ENCODE results near the gene KLHL22. TPM values are rescaled to one million over a fixed set of nuclear protein-coding genes. Genes with fewer than 3 reads are reported as not detected.

The KLHL22 gene, protein sequence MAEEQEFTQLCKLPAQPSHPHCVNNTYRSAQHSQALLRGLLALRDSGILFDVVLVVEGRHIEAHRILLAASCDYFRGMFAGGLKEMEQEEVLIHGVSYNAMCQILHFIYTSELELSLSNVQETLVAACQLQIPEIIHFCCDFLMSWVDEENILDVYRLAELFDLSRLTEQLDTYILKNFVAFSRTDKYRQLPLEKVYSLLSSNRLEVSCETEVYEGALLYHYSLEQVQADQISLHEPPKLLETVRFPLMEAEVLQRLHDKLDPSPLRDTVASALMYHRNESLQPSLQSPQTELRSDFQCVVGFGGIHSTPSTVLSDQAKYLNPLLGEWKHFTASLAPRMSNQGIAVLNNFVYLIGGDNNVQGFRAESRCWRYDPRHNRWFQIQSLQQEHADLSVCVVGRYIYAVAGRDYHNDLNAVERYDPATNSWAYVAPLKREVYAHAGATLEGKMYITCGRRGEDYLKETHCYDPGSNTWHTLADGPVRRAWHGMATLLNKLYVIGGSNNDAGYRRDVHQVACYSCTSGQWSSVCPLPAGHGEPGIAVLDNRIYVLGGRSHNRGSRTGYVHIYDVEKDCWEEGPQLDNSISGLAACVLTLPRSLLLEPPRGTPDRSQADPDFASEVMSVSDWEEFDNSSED
- total RNA-seq (2014; rRNA removed; shearing (Covaris generic)), result 7.3 and 12.3 TPM in 2 replicates

DNA sequence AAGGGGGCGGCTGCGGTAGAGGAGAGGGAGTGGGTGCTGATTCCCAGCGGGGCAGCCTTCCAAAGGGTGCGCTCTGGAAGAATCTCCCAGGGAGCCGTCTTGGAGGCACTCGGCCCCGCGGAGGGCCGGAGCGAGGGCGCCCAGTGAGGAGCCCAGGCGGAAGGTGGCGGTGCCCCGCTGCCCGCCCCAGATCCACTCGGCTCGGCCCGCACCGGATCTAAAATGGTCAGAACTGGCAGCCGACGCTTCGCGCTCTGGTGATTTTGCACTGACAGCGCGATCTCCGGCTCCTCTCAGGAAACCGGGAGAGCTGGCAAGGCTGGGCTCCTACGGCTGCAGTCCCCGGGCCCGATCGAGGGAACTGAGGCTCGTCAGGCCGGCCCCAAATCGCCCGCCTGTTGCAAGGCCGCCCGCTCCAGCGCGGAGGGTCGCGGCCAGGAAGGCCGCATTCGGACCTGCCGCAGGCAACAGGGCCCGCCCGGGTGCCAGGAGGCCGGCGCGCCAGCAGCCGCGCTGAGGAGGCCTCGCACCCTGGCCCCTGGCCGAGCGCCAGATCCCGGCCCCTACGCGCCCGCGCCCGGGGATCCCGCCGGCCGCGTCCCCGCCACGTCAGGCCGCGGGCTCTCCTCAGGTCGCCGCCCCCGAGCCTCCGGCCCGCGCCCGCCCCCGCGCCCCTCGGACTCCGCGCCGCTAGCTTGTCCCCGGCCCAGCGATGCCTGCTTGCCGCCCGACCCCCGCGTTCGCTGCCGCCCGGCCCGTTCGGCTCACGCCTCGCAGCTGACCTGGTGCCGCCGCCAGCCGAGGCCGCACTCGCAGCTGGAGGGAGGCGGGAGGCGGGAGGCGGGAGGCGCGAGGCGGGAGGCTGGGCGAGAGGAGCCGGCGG, at the start of gene KLHL22:
KLHL22 (minus strand) TSS at position 818 of the 883 bp plus-strand sequence. CDS start 6,584 bp downstream, outside the sequence.

DNA sequence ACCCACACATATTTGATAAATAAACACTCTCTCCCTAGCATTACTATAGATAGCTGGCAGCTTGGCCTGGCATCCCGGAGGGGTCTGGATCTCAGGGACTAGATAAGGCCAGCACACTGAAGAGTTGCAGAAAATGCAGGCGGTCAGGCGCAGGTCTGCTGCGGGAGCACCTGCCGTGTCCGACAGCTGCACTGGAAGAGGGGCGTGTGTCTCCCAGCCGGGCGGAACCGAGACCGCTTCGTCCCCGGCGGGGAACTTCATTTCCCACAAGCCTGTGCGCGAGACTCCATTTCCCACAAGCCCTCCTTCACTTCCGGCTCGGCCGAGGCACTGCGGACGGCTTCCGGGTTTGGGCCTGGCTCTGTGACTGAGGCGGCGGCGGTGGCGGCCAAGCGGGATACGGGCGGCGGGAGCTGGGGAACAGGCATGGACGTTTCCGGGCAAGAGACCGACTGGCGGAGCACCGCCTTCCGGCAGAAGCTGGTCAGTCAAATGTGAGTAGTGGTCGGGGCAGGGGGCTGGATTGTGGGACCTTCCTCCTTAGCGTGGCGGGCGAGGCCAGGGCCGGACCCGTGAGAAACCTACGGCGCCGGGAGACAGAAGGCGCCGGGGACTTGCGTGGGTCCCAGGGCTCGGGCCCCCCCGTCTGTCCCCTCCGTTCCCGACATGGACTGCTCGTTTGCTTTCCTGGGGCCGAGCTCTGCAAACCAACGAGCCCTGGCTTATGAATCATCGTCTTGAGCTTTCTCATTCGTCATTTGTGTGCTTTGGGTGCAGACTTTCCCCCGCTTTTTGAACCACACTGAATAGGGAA, 11.9 kb upstream of the KLHL22 start, which contains the start of gene MED15:
MED15 (plus strand) TSS at position 358 of the 814 bp plus-strand sequence; CDS start at position 427, 69 bp downstream.

DNA sequence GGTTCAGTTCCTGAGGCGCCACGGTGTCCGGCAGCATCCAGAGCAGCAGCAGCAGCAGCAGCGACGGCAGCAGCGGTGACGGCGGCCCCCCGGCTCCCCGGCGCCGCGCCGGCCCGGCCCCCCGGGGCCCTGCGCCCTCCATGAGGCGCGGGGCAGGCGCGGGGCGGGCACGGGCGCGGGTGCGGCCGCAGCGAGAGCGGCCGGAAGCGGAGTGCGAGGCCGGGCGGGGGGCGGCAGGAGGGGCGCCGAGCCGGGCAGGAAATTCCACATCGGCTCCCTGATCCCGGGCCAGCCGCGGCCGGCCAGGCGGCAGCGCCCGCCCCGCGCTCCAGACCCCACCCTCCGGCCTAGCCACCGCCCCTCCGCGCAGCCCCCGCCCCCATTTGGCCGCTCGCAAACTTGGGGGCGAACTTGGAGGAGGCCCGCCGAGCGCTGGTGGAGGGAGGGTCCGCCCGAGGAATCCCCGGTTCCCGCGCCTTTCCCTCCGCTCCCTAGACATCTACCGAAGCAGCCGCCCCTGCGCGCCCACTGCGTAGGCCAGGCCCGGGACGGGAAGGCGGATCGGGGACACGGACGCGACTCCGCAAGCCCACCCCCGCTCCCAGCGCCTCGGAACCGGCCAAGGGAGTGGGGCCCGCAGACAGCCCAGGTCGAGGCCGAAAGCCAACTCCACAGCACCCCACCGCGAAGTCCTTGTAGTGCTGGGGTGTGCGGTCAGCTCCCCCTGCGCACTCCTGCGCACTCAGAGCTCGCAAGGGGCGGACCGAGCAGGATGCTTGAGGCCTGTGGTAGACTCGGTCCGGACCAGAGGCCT, 57.8 kb downstream of the KLHL22 start, which contains the start of gene SCARF2:
SCARF2 (minus strand) TSS at position 213 of the 814 bp plus-strand sequence; CDS start at position 142, 71 bp downstream.

DNA sequence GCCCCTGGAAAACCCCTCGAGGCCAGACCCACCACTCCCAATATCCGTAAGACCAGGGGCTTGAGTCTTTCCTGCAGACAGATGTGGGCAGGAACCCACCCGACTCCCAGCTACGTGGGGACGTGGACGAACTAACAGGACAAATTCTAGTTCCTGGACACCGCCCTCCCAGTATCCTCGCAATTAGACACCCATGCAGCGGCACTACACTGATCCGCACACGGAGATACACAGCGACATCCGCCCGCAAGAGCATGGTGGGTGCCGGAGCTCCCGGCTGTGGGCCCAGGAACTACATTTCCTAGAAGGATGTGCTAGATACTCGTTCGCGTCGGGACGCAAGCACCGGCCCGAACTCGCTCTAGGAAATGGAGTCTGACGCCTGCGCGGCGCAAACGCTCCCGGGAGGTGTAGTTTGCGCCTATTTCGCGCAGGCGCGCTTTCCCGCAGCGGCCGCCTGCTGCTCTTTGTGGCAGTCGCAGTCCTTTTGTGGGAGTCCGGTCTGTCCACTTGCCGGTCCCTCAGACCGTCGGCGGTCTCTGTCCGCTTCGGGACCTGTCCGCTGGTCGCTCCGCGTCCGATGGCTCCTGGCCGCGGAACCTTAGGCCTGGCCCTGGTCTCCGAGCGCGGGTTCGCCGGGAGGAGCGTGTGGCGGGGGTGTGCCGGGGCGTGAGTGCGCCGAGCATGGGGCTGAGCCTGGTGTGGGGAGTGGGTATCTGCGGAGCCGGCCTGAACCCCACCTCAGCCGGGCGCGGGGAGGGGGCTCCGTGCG, 101.7 kb downstream of the KLHL22 start, which contains the start of gene ZNF74:
ZNF74 (plus strand) TSS at position 447 of the 772 bp plus-strand sequence. CDS start 478 bp downstream, outside the sequence.

Small RNA genes within 50 kb of the gene (small RNA-seq; reads per million reads assigned to genes)
- gene RF00019, result not detected
- not detected for gene RN7SL812P
- gene RNU6-225P, result not detected
- gene RNY1P9, result not detected

Other genes with a start within 250 kb of the KLHL22 start
- gene RTN4R, start 227.5 kb downstream of the KLHL22 start, total RNA-seq (2014; rRNA removed; shearing (Covaris generic)), result 1.2 and 1.9 TPM in 2 replicates
- 41.2 and 48.0 TPM in 2 replicates for gene DGCR6L, start 175.7 kb downstream of the KLHL22 start, total RNA-seq (2014; rRNA removed; shearing (Covaris generic))
- gene ZNF74, start 101.6 kb downstream of the KLHL22 start, total RNA-seq (2014; rRNA removed; shearing (Covaris generic)), result 9.0 and 14.7 TPM in 2 replicates
- 5.0 and 6.7 TPM in 2 replicates for gene SCARF2, start 58.0 kb downstream of the KLHL22 start, total RNA-seq (2014; rRNA removed; shearing (Covaris generic))
- gene MED15, start 11.8 kb upstream of the KLHL22 start, total RNA-seq (2014; rRNA removed; shearing (Covaris generic)), result 43.2 and 43.8 TPM in 2 replicates

All from A375 (cell line).